ENCODE results near the gene TMEM269. TPM values are rescaled to one million over a fixed set of nuclear protein-coding genes. Genes with fewer than 3 reads are reported as not detected.

Gene TMEM269, protein sequence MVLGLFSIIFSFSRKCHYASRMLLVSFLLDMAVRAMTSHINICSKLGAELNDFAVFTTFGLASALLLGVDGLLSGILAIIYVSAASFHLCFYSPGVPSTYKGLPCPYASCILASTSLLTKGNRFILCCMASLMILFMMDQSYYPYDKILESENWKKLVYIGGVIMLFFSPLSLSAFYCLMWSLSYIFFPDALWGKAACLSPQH
- not detected for polyA plus RNA-seq

GRCh38 chr1:42784946-42785693 is at the start of gene TMEM269:
TMEM269 (plus strand) TSS chr1:42784991; CDS start chr1:42789894, 4,903 bp downstream.
- Mint-ChIP-seq H3K36me3 (peaks cover 5% of the 10 kb centered on the region), H3K27me3 (peaks cover 14% of the 10 kb centered on the region), H3K4me3 (peak within 1 kb of the TSS in 3 of 4 donors; percentile 63 to 92 (median 89)), H3K4me1 (peaks cover 6 to 13% (median 9%) of the 10 kb centered on the region in 3 donors), H3K9me3 (no peaks in the 10 kb centered on the region), H3K27ac (peak within 1 kb of the TSS in 1 of 3 donors; percentile 76)

DNA sequence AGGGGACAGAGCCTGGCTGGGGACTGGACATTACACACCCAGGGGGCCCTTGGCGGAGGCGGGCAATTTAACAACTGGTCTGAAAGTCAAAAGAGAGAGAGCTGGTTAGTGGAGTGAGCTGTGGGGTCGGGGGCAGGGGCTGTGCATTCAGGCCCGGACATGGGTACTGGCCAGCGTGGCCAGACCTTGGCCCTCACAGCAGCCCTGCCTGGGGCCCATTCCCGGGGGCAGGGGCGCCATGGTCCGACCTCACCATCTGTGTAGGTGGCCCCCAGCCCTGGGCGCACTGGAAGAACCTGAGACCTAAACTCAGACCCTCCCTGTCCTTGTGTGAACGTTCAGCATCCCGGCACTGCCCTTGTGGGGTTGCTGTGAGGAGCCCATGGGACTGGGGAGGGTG is 49.7 kb upstream of the TMEM269 start:
- Mint-ChIP-seq H3K27ac (peak overlapping the region in 1 of 3 donors; percentile 82), H3K27me3 (no peaks in the 10 kb centered on the region), H3K4me3 (no peak overlapping the region), H3K9me3 (no peaks in the 10 kb centered on the region), H3K36me3 (no peaks in the 10 kb centered on the region), H3K4me1 (peaks cover 13 to 17% (median 15%) of the 10 kb centered on the region in 3 donors)

GRCh38 chr1:42735477-42736105 is 49.2 kb upstream of the TMEM269 start:
- Mint-ChIP-seq H3K36me3 (no peaks in the 10 kb centered on the region), H3K4me1 (peaks cover 13 to 17% (median 15%) of the 10 kb centered on the region in 3 donors), H3K27ac (no peak overlapping the region), H3K9me3 (no peaks in the 10 kb centered on the region), H3K27me3 (no peaks in the 10 kb centered on the region), H3K4me3 (no peak overlapping the region)

DNA sequence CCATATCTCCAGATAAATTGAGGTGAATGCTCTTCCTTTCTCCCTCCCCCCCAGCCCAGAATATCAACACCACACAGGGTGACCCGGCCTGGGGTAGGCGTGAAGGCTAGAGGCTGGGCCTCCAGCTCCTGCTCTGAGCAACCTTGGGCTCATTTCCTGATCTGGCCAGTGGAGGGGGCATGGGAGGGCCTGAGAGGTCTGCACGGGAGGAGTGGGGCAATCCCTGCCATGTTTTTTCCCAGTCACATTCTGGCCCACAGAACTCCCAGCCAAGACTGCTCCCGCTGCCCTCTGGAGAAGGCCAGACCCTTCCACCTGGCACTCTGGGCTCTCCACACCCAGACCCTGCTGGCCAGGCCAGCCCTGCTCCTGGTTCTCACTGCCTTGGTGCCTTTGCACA is 48.6 kb upstream of the TMEM269 start:
- H3K4me1 Mint-ChIP-seq: peaks cover 11 to 13% (median 12%) of the 10 kb centered on the region in 3 donors
- H3K27ac Mint-ChIP-seq: peak overlapping the region in 1 of 3 donors; percentile 5
- no peak overlapping the region for H3K4me3 Mint-ChIP-seq
- no peaks in the 10 kb centered on the region for H3K27me3 Mint-ChIP-seq
- H3K36me3 Mint-ChIP-seq: no peaks in the 10 kb centered on the region
- no peaks in the 10 kb centered on the region for H3K9me3 Mint-ChIP-seq

DNA sequence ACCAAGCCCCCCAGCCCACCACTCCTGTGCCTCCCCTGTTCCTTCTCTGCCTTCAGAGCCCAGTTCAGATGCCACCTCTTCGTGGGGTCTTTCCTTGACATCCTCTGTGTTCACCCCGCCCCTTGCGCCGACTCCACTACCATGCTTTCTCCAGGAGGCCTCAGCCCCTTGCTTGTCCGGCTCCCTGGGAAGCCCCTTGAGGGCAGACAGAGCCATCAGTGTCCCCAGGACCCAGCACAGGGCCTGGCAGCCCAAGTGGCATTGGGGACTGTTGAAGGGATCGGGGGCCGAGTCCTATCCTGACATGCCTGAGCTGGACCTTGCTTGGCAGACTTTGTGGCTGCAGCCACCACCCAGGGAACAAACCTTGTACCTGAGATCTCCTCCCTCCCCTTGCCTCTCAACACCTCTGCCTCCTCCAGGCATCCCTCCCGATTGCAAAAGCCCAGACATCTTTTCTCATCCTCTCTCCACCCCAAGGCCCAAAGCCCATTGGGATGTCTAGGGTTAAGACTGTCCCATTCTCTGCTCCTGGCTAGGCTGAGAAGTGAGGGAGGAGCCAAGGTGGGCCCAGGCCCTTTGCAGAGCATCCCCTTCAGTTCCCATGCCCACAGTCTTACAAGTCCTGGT is 48.1 kb upstream of the TMEM269 start:
- Mint-ChIP-seq H3K27me3 (no peaks in the 10 kb centered on the region), H3K4me1 (peaks cover 7 to 10% (median 8%) of the 10 kb centered on the region in 3 donors), H3K9me3 (no peaks in the 10 kb centered on the region), H3K27ac (peak overlapping the region in 1 of 3 donors; percentile 5), H3K36me3 (no peaks in the 10 kb centered on the region), H3K4me3 (peak overlapping the region in 1 of 4 donors; percentile 30)

- no peaks in the 10 kb centered on the region for H3K36me3 Mint-ChIP-seq
- peaks cover 6 to 10% (median 8%) of the 10 kb centered on the region in 3 donors for H3K4me1 Mint-ChIP-seq
- no peak overlapping the region for H3K27ac Mint-ChIP-seq
- H3K9me3 Mint-ChIP-seq: no peaks in the 10 kb centered on the region
- no peaks in the 10 kb centered on the region for H3K27me3 Mint-ChIP-seq
- peak overlapping the region in 1 of 4 donors; percentile 18 for H3K4me3 Mint-ChIP-seq
Measured at GRCh38 chr1:42737257-42737656, 47.5 kb upstream of the TMEM269 start.

- peaks cover 6 to 10% (median 8%) of the 10 kb centered on the region in 3 donors for H3K4me1 Mint-ChIP-seq
- H3K4me3 Mint-ChIP-seq: no peak overlapping the region
- H3K27me3 Mint-ChIP-seq: no peaks in the 10 kb centered on the region
- no peaks in the 10 kb centered on the region for H3K9me3 Mint-ChIP-seq
- no peak overlapping the region for H3K27ac Mint-ChIP-seq
- H3K36me3 Mint-ChIP-seq: no peaks in the 10 kb centered on the region
Measured at GRCh38 chr1:42737986-42738677, 46.7 kb upstream of the TMEM269 start.

DNA sequence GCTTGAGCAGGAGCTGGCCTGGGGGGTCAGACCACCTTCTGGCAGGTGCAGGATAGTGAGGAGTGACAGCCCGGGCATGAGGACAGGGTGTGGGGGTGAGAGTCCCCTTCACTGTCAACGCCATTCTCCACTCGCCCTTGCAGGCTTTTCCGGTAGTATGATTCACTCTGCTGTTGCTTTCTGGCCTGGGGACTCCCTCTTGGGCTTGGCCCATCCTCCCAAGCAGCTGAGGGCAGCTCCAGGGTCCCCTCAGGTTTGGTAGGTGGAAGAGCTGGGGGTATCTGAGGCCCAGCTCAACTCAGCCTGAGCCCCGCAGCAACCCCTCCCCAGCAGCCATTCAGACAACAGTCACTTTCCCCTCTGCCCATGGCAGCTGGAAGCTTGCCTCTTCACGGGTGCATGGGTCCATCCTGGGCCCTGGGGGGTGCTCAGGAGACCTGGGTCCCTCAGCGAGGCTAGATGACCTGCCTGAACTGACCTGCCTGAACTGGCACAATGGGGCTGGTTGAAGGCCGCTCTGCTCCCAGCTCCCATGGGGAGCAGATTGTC is 46.0 kb upstream of the TMEM269 start:
- Mint-ChIP-seq H3K4me3 (no peak overlapping the region), H3K4me1 (peaks cover 6 to 10% (median 8%) of the 10 kb centered on the region in 3 donors), H3K27me3 (no peaks in the 10 kb centered on the region), H3K36me3 (no peaks in the 10 kb centered on the region), H3K27ac (no peak overlapping the region), H3K9me3 (no peaks in the 10 kb centered on the region)

GRCh38 chr1:42739753-42740700 is 44.8 kb upstream of the TMEM269 start, which contains the start of gene CLDN19:
CLDN19 (minus strand) TSS chr1:42740236; CDS start chr1:42740063, 173 bp downstream.
- H3K4me1 Mint-ChIP-seq: peaks cover 6 to 10% (median 8%) of the 10 kb centered on the region in 3 donors
- H3K27me3 Mint-ChIP-seq: no peaks in the 10 kb centered on the region
- no peaks in the 10 kb centered on the region for H3K9me3 Mint-ChIP-seq
- H3K27ac Mint-ChIP-seq: no peak within 1 kb of the TSS
- H3K36me3 Mint-ChIP-seq: no peaks in the 10 kb centered on the region
- no peak within 1 kb of the TSS for H3K4me3 Mint-ChIP-seq

DNA sequence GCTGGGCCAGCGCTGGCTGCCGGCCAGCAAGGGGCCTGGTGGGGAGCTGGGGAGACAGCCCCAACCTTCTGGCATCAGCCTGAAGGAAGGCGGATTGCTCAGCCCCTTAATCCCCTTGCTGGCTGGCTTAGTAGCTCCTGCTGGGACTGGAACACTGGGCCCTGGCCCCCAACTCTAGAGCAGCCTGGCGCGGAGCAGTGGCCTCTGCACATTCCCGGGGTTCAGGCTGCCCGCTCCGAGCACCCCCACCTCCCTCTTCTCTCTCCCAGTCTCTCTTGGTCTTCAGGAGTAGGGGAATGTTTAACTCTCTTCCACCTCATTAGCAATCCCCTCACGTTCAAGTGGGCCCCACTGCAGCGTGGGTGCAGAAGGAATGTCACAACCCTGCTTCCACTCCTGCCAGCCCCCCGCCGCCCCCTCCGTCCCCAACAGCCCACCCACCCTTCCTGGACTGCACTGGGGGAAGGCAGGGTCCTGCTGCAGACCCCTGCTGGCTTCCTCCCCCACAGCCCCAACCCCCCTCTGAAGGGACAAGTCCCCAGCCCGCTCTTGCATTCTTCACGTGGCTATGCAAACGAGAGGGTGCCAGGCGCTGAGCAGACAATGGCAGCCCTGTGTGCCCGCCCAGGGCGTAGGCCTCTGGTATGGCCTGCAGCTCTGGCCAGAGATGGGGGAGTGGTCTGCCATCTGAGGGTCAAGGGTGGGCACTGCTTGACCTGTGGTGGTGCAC is 43.8 kb upstream of the TMEM269 start:
- H3K36me3 Mint-ChIP-seq: no peaks in the 10 kb centered on the region

GRCh38 chr1:42741706-42742105 is 43.1 kb upstream of the TMEM269 start:
- H3K9me3 Mint-ChIP-seq: no peaks in the 10 kb centered on the region
- no peak overlapping the region for H3K27ac Mint-ChIP-seq
- no peaks in the 10 kb centered on the region for H3K36me3 Mint-ChIP-seq
- peaks cover 6 to 9% (median 8%) of the 10 kb centered on the region in 3 donors for H3K4me1 Mint-ChIP-seq
- H3K4me3 Mint-ChIP-seq: no peak overlapping the region
- H3K27me3 Mint-ChIP-seq: no peaks in the 10 kb centered on the region

More for the DNA sequence above, 43.8 kb upstream of the TMEM269 start:
- H3K9me3 Mint-ChIP-seq: no peaks in the 10 kb centered on the region
- no peaks in the 10 kb centered on the region for H3K27me3 Mint-ChIP-seq
- no peak overlapping the region for H3K27ac Mint-ChIP-seq
- no peak overlapping the region for H3K4me3 Mint-ChIP-seq
- peaks cover 6 to 10% (median 8%) of the 10 kb centered on the region in 3 donors for H3K4me1 Mint-ChIP-seq

DNA sequence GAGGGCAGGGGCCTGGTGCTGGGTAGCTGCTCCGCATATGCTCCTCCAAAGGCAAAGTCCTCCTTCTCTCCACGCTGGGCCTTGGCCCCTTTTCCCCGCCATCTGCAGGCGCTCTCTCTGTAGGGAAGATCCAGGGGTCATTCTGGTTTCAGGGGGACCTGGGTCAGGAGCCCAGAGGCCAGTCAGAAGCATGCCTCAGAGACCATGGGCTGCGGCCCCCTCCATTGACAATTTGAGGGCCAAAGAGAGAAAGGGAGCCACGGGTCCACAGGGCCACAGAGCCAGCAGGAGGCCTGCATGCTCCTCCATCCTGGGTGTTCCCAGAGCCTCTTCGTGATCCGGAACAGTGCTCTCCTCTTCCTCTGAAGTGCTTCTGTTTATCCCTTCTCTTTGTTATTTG is 42.6 kb upstream of the TMEM269 start:
- Mint-ChIP-seq H3K4me1 (peaks cover 3 to 5% (median 4%) of the 10 kb centered on the region in 3 donors), H3K4me3 (no peak overlapping the region), H3K36me3 (no peaks in the 10 kb centered on the region), H3K27me3 (no peaks in the 10 kb centered on the region), H3K9me3 (no peaks in the 10 kb centered on the region), H3K27ac (peak overlapping the region in 1 of 3 donors; percentile 57)
